ENCODE measurements around the gene OCA2.
"Not testable (repeated sequence)": the region's sequence is repeated elsewhere in the genome, so short reads cannot be mapped to it uniquely, and the experiment has no call there.

The OCA2 gene

DNA sequence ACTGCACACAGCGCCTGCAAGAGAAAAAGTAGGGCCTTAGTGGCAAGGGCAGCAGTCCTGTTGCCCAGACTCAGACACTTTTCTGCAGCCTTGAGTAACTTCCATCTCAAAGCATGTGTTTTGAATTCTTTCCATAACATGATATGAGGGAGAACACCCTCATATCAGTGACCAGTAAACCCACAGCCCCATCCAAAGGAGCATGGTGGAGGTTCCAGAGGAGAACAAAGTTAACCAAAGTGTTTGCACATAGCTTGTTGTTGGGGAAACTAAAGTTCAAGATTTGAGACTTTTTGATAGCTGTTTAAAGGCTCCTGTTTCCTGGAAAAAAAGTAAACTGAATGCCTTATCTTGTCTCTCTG is 74.2 kb downstream of the OCA2 start:
- no peak for DNase-seq

DNA sequence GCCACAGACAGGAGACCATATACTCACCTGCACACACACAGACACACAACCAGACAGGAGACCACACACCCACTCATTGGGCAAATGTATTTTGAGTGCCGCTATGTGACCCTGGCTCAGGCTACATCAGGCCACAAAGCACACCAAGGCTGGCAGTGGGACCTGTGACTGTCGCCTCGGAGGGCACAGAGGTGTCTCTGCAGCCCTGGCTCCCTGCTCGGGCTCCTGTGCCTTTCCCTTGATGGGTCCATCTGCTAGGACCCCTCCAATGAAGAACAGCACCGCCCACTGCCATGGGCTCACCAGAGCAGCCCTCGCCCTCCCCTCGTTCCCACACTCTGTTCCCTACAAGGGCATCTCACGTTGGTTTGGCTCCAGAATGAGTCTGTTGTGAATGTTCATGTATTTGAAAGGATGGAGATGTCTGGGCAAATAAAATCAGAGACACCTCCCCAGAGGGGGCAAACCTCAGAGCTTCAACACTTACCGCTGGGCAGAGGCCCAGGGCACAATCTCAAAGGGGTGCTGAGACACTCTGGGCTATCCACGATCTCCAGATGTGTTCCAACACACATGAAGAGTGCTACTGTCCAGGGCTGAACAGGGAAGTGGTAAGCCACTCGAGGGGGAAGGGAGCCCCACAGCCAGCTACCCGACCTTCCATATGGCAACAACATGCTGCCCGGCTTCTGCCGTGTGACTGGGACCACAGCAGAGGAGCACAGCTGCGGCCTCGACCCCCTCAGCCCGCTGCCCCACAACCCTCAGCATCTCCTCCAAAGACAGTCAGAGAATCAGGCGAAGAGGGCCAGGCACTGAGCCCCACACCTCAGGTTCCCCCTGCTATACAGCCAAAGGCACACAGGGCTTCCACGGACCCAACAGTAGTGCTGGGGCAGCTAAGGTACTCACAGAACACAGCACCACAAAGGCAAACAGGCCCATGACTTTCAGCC is 74.9 kb downstream of the OCA2 start:
- no peak for DNase-seq

DNA sequence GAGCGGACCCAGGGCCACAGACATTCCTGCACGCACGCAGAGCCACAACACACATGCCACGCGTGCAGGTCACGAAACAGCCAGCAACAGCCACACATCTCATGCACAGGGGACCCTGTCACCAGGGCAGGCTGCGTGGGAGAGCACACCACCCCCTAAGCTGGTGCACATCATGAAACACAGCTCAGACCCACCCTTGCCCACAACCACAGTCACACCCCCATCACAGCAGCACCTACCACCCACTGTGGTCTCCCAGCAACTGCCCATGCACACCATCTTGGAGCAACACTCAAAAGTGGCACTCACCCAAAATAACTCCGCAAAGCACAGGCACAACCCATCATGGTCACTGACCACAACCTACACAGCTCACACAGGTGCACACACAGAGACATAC is 75.7 kb downstream of the OCA2 start:
- no peak for DNase-seq

DNA sequence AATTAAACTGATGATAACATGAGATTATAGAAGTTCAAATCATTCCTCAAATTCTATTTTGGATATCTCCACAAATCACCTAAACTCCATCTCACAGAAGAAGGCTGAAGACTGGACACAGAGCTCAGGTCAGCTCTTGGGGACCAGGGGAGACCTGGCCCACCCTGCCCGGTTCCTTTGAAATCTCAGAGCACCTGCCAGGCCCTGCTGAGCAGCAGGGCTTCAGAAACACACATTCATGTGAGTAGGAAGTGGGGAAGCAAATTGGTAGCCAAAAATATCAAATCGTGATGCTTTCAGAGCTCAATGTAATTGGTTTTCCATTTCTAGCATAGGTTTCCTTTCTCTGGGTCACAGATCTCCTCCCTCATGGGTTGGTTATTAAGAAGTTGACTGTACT is 76.2 kb downstream of the OCA2 start:
- DNase-seq: no peak

DNA sequence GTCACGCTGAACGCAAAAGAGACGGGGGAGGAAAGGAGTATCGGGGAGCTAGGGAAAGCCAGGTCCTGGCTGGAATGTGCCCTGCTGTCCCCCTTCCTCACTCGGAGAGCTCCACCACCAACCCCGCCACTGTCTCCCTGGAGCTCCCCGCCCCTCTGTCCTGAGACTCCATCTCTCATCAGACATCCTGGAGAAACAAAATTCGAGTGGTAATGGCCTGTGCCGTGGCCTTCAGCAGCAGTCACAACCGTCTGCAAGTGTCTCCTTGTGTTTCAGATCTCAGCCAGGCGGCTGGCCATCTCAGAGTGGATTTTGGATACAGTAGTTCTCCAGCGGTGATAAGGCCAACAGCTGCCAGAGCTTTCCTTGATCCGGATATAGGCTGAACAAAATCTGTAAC is 76.9 kb downstream of the OCA2 start:
- DNase-seq: no peak

DNA sequence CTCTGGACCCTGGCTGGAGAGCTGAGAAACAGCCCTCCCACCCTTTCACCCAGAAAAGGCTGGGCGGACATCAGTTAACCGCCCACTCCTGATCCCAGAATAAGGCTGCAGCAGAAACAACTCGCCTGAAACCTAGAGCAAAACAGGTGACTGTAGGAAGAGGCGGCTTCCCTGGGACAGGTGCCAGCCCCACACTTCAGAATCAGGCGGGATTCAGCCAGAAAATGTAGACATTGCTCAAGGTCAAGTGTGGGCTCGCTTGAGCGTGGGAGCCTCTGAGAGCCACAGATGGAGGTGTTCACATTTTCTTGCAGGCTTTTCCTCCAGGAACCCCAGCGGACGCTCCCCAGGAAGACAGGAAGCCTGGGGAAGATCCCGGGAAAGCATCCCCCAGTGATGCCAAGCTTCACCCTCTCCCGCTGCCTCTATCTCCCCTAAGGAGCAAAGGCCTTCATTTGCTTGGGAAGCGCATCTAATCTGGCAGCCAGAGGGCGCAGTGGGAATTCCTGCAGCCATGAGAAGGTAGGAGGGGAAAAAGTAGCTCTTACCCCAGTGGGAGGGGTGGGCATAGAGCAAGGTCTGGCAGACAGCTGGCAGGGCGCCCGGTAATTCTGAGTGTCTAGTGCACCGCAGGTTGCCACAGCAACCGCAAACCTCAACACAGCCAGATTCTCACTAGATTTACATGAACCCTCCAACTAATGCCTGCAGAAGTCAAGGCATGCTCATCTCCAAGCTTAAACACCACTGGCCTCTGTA is 77.7 kb downstream of the OCA2 start:
- DNase-seq: peak in 40 of 56 donors; percentile 2 to 74 (median 48)

DNA sequence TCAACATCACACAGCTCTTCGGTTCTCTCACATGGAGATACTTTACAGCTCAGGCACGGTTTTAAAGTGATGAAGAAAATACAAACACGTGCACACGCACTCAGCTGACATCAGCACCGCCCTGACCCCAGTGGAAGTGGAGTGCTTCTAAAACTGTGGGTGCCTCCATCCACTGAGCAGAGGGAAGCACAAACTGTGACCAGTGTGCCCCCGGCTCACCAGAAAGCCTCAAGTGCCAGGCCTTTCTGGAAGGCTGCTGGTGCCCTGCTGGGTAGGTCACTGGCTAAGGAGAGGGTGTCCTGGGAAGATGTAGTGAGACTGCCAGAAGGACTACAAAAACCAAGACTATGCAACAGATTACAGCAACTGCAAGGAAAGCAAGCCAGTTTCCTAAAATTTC is 78.5 kb downstream of the OCA2 start:
- DNase-seq: no peak

DNA sequence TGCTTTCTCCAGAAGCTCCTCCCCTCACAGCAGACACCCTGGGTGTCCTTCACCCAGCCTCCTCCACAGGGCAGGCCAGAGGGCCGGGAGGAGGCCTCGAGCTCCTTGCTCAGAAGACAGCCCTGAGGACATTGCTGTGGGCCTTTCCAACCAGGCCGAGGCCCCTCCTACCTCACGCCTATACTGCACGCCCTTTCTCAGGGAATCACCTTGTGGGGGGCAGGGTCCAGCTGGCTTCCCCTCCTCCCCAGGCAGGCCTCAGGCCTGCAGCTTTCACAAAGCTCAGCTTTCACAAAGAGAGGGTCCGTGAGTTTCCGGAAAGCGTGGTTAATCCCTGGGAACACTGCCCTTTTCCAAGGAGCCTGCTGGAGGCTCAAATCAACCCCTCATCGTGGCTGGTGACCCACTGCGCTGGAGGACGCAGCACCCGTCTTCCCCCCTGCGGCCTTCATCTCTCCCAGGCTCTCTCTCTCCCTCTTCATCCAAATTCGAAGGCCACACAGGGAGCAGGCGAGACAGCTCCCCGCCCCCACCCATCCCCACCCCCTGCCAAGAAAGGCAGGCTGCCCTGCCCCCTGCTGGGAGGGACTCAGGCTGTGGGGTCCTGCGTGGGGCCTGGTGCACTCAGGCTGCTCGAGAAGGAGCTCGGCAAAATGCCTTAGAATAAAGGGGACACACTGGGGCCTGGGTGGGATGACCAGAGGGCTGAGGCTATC is 79.4 kb downstream of the OCA2 start:
- no peak for DNase-seq

DNA sequence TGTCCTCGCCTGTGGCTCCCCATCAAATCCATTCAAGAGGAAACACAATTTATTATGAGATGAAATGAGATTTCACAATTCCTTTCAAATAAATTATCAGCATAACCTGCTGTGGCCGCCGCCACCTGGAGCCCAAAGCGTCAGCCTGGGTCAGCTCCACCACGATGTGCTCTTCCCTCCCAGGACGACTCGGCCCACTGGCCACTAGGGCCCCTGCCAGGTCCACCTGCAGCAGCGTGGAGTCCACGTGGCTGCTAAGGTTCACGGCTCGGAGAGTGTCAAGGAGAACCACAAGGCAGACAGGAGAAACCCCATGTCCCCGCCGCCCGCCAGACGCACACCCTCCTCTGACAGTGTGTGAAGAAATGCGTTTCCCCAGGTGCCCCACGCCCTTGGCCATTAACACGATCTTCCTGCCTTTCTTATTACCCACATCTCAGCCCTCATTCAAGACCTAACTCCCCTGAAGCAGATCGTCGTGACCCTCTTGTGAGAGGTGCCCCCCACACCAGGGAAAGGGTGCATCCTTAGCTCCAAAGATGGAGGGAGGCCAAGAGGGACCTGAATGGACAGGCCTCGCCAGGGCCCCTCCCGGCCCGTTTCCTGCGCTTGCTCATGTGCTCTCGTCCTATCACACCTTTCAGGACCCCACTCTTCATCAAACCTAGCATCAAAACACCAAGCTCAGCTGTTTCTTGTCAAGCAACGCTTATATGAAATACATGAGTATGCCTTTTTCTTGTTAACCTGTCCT is 80.6 kb downstream of the OCA2 start:
- no peak for DNase-seq

DNA sequence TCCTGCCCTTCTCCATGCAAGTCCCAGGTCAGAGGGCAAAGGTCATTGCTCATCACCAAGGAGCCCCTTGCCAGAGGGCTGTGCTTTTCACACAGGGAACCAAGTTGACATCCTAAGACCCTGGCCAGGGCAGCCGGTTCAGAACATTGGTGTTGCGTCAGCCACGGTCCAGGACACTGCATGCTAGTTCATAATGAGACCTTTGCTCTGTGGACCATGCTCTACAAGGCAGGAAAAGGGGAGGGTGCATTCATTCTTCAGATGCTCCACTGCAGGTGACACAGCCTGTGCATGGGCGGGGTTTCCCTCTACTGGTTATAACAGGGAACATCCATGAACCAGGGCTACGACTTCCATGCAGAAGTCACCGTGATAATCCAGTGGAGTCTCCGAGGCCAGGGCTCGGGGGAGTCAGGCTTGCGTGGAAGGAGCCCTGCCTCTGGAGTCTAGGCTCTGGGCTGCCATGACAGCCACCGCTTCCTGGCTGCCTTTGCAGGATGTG is 81.6 kb downstream of the OCA2 start:
- DNase-seq: peak in 1 of 56 donors; percentile 8

DNA sequence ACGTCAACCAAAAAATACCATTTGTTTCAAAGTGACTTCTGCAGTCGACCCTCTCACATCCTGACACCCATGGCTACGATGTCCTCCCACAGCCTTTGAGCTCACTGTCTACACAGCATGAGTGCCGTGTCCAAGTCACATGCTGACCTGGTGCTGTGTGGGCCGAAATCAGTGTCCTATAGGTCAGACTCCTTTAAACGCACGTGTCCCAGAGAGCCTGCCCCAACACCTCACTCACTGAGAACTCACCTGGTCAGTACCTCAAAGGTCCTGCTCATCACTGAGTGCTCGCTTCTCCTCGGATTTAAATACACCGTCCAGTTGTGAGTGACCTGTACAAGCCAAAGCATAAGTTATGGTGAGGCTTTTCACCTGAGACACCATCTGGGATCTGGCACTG is 83.3 kb downstream of the OCA2 start:
- DNase-seq: no peak

DNA sequence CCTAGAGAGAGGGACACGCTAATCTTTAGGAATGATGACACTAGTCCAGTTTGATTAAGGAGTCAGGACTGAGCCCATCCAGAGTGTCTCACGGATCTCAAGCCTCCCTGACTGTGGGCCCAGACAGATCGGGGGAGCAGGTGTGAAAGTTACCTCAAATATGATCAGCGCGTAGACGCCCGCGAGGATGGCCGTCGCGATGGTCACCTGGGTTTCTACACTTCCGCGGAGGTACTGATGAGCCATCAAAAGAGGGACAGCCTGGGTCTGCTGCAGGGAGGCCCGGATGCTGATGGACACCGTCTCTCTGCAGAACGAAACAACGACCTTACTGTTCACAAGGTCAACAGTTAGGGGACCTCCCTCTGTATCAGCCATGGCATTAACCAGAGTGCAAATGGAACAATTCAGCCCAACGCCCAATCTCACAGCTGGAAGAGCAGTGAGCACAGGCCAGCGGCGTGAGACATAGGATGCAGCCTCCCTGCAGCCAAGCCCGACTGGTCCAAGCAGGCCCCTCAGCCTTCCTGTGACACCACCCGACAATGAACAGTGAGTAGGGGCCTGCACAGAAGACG is 84.4 kb downstream of the OCA2 start:
- DNase-seq: no peak

DNA sequence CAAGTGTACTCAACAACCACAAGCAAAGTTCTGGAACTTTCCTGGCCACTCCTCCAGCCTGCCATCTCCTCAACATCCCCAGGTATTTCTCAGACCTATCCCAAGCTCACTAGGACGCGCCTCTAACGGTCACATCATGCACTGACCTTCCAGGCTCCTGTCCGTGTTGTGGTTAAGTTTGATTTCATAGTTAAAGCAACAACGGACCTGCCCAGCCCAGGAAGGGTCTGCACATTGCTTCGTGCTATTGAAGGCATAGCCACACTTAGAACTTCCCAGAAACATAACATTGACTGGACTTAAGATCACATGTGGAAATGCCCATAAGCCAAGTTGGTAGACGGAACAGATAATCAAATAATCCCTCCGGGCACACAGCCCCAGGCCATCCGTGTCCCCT is 85.1 kb downstream of the OCA2 start:
- no peak for DNase-seq

DNA sequence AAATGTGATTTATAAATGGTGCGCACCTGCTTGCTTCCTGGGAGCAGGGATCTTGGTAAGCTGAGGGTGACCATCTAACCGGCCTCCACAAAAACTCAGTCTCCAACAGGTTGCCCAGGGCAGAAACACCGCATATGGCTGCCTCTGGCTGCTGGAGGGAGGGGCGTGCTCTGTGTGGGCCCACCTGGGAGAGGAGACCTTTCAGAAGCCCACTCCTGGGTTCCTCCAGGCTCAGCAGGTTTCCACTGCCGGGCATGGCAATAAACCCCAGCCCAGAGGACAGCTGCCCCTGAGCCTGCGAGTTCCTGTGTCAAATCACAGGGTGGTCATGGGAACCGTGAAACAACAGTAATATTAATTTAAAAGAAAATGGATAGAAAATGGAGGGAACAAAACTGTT is 85.6 kb downstream of the OCA2 start:
- DNase-seq: no peak

DNA sequence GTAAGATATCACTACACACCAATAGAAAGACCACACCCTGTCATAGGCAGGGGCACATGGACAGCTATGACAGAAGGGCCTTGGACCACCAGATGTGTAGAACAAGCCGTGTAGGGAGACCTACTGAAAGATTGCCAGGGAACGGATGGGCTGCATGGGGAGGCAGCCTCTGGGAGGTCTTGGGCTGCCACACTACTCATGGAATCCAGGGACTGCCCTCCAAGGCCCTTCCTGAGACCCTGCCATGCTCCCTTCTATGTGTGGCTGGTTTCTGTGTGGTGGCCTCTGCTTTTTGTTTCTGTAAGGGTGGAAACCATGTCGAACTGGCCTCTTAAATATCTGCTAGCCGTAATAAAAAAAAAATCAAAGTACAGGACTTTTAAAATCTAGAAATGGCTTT is 86.9 kb downstream of the OCA2 start:
- no peak for DNase-seq

DNA sequence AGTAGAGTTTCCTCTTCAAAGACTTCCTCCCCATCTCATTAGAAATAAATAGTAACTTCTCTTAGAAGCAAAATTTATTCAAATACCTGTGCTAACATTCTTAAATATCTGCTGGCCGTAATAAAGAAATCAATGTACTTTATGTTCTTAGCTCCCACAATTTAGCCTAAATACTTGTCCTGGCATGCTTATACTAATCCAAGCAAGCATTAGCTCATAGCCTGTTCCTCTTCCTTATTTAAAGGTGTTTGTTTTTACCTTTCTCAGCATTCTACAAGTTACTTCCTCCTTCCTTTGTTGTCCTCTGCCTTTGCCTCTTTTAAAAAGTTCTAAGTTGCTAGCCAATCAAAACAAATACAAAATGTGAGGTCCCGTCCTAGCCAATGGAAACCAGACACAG is 90.9 kb downstream of the OCA2 start:
- DNase-seq: not testable (repeated sequence)

DNA sequence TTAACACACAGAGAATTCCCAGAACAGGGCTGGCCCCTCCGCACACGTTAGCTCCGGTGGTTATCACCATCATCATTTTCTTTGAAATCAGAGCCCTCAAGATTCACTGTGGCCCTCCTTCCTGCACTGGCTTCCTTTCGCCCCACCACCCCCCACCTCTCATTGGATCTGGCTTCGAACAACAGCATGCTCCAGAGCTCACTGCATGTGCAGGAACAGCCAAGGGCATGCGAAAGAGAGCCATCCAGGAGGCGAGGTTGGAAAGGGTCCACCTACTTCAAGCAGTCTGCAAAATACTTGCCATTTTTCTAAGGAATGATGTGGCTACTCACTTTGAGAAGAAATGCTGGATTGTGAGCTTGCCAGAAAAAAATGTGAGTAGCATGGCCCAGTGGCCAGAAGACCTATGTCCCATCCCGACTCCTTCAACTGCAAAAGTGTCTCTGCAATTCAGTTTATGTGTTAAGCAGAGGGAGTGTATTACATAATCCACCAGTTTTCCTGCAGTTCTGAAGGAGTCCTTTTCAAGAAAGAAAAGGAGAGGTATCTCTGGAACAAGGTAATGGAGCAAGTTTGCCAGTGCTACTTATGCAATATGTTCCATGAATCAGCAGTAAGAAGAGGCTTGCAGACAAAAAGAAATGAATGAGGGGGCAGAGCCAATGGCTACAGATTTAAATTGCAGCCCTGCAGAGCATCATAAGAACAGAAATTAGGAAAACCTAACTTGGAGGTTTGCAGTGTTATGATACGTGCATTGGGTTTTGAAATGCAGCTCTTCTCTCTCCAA is 92.8 kb downstream of the OCA2 start:
- no peak for DNase-seq

DNA sequence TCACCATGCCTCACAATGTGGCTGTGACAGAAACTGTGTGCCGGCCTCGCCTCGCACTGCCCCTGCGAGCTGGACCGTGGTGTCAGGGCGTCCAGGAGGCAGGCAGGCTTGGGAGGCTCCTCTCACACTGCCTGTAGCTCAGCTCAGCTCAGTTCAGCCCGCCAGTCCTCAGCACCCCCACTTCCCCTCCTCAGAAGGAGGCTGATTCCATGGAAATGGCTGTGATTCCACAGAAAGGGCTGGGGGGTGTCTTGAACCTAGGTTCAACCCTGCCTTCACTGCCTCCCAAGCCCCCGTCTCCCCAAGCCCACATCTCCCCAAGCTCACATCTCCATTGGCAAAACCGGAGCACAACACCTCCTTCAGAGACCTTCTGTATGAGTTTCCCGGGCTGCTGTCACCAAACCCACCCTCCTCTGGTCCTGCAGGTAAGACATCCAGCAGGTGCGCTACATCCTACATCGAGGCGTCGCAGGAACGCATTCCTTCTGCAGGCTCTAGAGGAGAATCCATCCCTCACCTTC is 94.0 kb downstream of the OCA2 start:
- DNase-seq: no peak

DNA sequence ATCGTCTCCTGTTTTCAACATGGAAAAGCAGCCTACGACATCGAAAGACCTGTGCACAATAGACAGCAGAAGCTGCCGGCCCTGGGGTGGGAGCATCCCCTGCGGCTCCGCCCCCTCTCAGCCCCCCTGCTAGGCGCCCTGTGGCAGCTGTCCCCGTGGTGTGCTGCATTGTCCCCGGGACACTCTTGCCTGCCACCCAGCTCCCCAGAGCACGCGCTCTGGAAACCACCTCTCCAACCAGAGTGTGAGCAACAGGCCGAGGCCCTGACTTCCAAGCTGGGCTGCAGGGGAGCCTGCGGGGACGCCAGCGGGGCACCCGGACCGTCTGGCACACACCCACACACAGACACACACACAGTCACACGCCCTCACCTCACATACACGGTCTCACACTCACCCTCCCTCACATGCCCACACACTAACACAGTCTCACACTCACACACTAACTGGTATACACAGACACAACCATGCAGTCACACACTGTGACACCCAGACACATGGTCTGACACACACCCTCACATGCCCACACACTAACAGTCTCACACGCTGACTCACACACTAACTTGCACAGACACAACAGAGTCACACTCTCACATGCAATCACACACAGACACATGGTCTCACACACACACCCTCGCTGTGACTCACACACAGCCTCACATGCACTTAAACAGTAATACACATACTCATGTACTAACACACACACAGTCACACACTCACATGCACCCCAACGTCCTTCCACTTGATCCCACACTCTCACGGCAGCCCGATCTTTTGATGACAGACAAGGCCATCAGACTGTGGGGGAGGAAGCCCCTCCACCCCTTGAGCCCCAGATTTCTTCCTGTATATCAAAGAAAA is 94.7 kb downstream of the OCA2 start:
- no peak for DNase-seq
